Central memory CD8-positive, alpha-beta T cell (primary cell): ENCODE results near the gene MRPL10.
A peak's percentile ranks its signal among the peaks of the same experiment; 100 is the strongest.

Source experiments
- ATAC-seq: fragments of 150-1000 bp; cut with Tn5 transposase; replicated peaks from 2 replicates; pipeline ENCODE4 v1.10.0; 2022; ENCODE audit warnings: mild to moderate bottlenecking, moderate FRiP score, moderate number of reproducible peaks; ENCODE audit not compliant: poor library complexity, severe bottlenecking; ENCODE audit errors: extremely low read depth
- DNase-seq, 2 donors: peaks; one replicate each; pipeline ENCODE4 v3.0.0; 2021; ENCODE audit warnings: low spot score in 2 of 2
- H3K27ac Mint-ChIP-seq: one replicate; pipeline ENCODE4 v1.8.0; 2022; ENCODE audit warnings: low read depth, mild to moderate bottlenecking, moderate library complexity, mixed read lengths
- H3K27me3 Mint-ChIP-seq: one replicate; pipeline ENCODE4 v1.8.0; 2022; ENCODE audit warnings: mixed read lengths
- H3K36me3 Mint-ChIP-seq: one replicate; pipeline ENCODE4 v1.8.0; 2022; ENCODE audit warnings: mild to moderate bottlenecking, moderate library complexity, mixed read lengths; ENCODE audit not compliant: insufficient read depth
- H3K4me1 Mint-ChIP-seq: one replicate; pipeline ENCODE4 v1.8.0; 2022; ENCODE audit warnings: mixed read lengths
- H3K4me3 Mint-ChIP-seq: one replicate; pipeline ENCODE4 v1.8.0; 2022; ENCODE audit warnings: mild to moderate bottlenecking, moderate library complexity, mixed read lengths
- H3K9me3 Mint-ChIP-seq: one replicate; pipeline ENCODE4 v1.8.0; 2022; ENCODE audit warnings: mixed read lengths

MRPL10 gene

DNA sequence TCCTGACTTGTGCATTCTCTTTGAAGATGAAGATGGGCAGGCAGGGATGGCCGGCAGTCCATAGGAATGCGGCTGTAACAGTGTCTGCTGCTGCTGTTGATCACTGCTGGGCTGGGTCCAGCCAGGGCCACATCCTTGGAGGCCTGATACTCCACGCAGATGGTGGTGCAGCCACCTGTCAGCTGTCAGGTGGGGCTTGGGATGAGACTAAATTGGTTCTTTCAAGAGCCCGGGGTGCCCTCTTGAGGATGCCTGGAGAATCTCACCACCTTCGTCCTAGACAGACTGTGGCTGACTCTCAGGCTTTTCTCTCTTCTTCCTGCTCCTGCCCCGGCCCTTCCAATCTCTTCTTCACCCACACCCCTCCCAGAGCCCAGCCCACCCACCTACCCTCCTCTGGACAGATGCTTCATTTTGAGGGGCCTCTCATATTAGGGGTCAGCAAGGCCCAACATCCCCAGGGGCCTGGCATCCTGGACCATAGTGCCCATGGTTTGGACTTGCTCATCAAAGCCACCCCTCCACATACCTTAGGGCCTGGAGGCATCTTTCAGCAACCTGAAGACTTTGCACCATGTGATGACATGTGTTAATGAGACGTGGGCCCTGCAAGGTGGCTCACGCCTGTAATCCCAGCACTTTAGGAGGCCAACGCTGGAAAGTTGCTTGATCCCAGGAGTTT is 28.9 kb downstream of the MRPL10 start:
- no peak overlapping the region for H3K27ac Mint-ChIP-seq
- ATAC-seq (peak; percentile 86), DNase-seq (peak in 1 of 2 donors; percentile 40)
- H3K4me1 Mint-ChIP-seq: peaks cover 5% of the 10 kb centered on the region
- peaks cover 13% of the 10 kb centered on the region for H3K36me3 Mint-ChIP-seq
- no peak overlapping the region for H3K4me3 Mint-ChIP-seq
- no peaks in the 10 kb centered on the region for H3K27me3 Mint-ChIP-seq
- no peaks in the 10 kb centered on the region for H3K9me3 Mint-ChIP-seq

DNA sequence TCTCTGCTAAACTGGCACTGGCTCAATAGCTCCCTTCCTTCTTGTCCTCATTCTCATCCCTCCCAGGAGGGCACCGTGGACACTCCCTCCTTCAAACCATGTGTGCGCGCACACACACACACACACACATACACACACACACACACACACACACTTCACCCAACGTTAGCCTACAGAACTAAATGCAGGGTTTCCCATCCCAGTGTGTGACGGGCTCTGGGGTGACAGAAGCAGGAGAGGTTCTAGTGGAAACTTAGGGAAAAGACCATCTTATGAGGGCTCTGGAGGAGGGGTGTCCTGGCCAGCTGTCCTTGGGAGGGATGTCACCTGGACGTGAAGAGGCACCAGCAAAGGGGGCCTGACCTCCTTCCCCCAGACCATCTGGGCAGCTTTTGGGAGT is 29.4 kb downstream of the MRPL10 start:
- no peak overlapping the region for H3K4me3 Mint-ChIP-seq
- DNase-seq (no peak), ATAC-seq (peak; percentile 20)
- peaks cover 5% of the 10 kb centered on the region for H3K4me1 Mint-ChIP-seq
- no peaks in the 10 kb centered on the region for H3K27me3 Mint-ChIP-seq
- H3K9me3 Mint-ChIP-seq: no peaks in the 10 kb centered on the region
- peaks cover 10% of the 10 kb centered on the region for H3K36me3 Mint-ChIP-seq
- no peak overlapping the region for H3K27ac Mint-ChIP-seq

DNA sequence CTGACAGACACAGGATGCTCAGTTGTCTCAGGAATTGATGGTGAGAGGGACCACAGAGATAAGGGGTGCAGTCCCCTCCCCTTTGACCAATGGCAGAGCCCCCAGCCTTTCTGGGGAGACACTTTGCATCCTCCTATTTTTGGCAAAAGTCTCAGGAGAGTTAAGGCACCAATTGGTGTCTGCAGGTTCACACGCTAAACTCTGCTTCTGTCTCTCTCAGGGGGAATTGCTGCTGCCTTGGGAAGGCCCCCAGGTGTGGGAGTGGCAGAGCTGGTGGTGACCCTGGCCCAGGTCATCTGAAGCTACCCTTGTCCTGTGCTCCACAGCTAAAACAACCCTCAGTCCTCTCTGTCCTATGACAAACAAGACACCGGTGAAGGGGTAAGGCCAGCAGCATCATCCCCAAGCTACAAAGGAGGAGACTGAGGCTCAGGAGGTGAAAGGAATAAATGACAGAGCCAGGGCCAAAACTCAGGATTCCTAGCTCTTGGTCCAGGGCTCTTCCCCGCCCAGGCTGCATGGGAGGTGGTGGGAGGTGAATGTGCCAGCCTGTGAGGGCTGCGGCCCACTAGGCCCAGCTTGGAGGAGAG is 30.1 kb downstream of the MRPL10 start:
- H3K9me3 Mint-ChIP-seq: no peaks in the 10 kb centered on the region
- no peak for ATAC-seq
- H3K4me1 Mint-ChIP-seq: peaks cover 5% of the 10 kb centered on the region
- no peak for DNase-seq
- no peaks in the 10 kb centered on the region for H3K27me3 Mint-ChIP-seq
- H3K4me3 Mint-ChIP-seq: no peak overlapping the region
- peaks cover 4% of the 10 kb centered on the region for H3K36me3 Mint-ChIP-seq
- no peak overlapping the region for H3K27ac Mint-ChIP-seq

DNA sequence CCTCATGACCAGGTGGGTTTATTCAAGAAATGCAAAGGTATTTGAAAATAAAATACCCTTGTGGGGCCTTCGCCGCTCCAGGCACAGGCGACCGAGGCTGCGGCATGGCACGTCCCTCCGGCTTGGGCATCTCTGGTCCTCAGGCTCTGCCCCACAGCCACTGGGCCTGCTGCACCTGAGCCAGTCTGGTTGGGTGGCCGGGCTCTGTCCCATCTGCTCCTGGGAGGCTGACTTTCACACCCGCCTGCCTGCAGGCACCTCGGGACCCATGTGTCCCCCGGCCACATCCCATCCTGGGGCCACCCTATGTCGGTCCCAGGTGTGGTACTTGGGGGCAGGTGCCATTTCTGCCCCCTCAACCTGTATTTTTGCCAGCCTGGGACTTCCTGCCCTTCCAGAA is 30.7 kb downstream of the MRPL10 start:
- Mint-ChIP-seq H3K4me3 (no peak overlapping the region), H3K36me3 (no peaks in the 10 kb centered on the region), H3K4me1 (peaks cover 5% of the 10 kb centered on the region), H3K27ac (no peak overlapping the region), H3K9me3 (no peaks in the 10 kb centered on the region), H3K27me3 (peaks cover 6% of the 10 kb centered on the region)
- DNase-seq: no peak
- no peak for ATAC-seq

DNA sequence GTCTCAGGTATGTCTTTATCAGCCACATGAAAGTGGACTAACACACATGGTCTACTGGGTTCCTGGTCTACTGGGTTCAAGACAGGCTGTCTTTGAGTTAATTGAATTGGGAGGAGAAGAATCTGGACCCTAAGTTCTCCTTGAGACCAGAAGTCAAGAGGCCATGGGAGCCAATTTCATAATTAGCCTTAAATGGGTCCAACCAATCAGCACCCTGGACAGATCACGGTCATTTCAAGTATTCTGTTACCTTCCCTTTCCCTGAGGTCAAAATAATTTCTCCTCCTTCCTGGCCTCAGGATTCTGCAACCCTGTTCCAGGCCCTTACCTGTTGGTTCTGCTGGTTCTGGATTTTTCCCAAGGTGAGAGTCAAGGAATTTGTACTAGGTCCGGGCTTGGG is 33.5 kb downstream of the MRPL10 start:
- Mint-ChIP-seq H3K27ac (no peak overlapping the region), H3K27me3 (peaks cover 34% of the 10 kb centered on the region), H3K9me3 (no peaks in the 10 kb centered on the region), H3K4me3 (no peak overlapping the region), H3K36me3 (no peaks in the 10 kb centered on the region), H3K4me1 (peaks cover 5% of the 10 kb centered on the region)
- ATAC-seq (no peak), DNase-seq (no peak)

DNA sequence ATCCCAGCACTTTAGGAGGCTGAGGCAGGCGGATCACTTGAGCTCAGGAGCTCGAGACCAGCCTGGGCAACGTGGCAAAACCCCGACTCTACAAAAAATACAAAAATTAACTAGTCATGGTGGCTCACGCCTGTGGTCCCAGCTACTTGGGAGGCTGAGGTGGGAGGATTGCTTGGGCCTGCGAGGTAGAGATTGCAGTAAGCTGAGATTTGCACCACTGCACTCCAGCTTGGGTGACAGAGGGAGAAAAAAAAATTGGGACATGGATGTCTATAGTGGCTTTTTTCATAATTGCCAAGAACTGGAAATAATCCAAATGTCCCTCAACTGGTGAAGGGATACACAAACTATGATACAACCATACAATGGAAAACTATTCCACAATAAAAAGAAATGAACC is 38.4 kb downstream of the MRPL10 start:
- no peak overlapping the region for H3K4me3 Mint-ChIP-seq
- peaks cover 17% of the 10 kb centered on the region for H3K4me1 Mint-ChIP-seq
- H3K27ac Mint-ChIP-seq: no peak overlapping the region
- no peaks in the 10 kb centered on the region for H3K36me3 Mint-ChIP-seq
- no peaks in the 10 kb centered on the region for H3K9me3 Mint-ChIP-seq
- ATAC-seq (no peak), DNase-seq (no peak)
- H3K27me3 Mint-ChIP-seq: peaks cover 81% of the 10 kb centered on the region

DNA sequence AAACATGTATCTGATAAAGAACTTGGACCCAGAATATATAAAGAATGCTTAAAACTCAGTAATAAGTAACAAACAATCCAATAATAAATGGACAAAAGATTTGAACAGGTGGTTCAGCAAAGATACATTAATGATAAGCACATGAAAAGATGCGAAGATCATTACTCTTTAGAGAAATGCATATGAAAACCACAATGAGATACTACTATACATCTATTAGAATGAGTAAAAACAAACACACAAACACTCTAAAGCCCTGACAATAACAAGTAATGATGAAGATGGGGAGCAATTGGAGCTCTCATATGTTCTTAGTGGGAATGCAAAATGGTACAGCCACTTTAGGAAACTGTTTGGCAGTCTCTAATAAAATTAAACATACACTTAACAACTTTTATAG is 38.9 kb downstream of the MRPL10 start:
- H3K27me3 Mint-ChIP-seq: peaks cover 83% of the 10 kb centered on the region
- no peak for DNase-seq
- H3K4me3 Mint-ChIP-seq: no peak overlapping the region
- H3K4me1 Mint-ChIP-seq: peaks cover 17% of the 10 kb centered on the region
- H3K9me3 Mint-ChIP-seq: no peaks in the 10 kb centered on the region
- no peaks in the 10 kb centered on the region for H3K36me3 Mint-ChIP-seq
- ATAC-seq: no peak
- no peak overlapping the region for H3K27ac Mint-ChIP-seq

DNA sequence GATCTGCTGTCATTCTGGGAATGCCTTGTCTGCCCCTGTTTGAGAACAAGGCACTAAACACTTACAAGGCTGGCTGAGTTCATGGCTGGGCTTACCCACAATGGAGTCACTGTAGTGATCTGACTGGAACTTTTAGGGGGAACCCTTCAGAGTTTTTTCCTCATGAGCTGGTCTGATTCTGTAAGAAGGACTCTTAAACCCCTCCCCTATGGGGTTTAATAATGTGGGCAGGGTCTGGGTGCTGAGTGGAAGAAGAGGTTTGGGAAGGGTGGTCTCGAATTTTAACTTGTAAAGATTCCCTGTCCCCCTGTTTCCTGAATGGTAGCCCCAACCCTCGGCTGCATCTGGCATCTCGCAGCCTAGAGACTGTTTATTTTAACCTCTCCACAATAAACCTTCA is 40.3 kb downstream of the MRPL10 start:
- Mint-ChIP-seq H3K36me3 (no peaks in the 10 kb centered on the region), H3K4me3 (peak overlapping the region; percentile 66), H3K27me3 (peaks cover 80% of the 10 kb centered on the region), H3K9me3 (no peaks in the 10 kb centered on the region), H3K27ac (peak overlapping the region; percentile 33), H3K4me1 (peaks cover 17% of the 10 kb centered on the region)
- ATAC-seq (no peak), DNase-seq (no peak)

DNA sequence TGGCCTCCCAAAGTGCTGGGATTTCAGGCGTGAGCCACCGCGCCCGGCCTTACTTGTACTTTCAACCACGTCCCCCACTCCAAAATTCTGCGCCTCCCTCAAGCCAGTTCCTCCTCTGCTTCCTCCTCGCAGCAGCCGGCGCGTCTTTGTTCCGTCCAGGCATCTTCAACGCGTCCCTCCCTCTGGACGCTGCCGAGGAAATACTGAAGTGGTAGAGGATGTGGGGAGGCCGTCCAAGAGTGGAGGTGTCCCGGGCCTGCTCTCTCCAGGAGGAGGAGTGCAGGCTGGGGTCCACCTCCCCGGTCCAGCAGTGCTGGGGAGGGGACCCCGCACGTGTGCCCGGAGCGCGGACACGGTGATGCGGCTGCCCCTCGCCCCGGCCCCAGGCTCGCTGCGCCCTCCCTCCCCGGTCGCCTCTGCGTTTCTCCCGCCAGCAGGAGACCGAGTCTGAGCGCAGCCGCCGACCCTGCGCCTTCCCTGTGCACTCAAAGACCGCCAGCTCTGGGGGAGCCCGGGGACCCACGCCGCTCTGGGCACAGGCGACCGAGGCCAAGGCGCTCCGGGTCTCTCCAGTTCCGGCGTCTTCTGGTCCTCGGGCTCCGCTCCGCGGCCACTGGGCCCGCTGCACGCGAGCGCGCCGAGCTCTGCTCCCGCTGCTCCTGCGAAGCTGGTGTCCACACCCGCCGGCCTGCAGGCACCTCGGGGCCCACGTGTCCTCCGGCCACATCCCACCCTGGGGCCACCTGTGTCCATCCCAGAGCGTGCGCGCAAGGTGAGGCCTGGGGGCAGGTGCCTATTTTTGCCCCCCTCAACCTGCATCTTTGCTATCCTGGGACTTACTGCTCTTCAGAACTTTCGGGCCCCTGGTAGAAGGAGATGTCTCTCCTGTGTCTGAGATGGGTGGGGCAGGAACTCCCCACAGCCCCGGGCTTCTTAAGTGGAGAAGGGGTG is 41.5 kb downstream of the MRPL10 start:
- Mint-ChIP-seq H3K27me3 (peaks cover 69% of the 10 kb centered on the region), H3K27ac (no peak overlapping the region), H3K9me3 (no peaks in the 10 kb centered on the region), H3K4me1 (peaks cover 17% of the 10 kb centered on the region), H3K4me3 (peak overlapping the region; percentile 66), H3K36me3 (no peaks in the 10 kb centered on the region)
- DNase-seq (peak; percentile 33 to 35), ATAC-seq (peak; percentile 88)

DNA sequence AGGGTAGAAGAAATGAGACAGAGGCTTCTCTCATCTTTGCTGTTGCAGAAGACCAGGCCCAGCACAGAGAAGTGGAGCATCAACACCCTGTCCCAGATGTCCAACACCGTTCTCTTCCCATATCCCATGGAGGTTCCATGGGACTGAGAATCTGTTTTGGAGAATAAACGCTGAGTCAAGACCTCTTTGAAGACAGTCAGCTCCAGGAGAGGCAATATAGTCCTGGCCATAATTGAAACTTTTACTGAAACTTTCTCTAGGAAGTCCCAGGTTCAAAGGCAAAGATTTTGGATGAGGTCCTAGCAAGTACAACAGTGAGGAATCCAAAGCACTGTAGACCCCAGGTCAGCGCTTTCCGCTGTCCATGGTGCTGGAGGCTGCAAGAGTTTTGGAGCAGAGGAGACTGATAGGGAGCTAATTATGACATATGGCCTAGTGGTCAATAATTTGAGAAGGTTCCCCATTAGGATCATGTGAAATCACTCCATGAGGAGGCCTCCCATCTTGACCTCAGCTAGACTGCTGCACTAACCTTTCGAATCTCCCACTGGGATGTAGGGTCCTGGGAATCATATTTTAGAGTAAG is 45.7 kb downstream of the MRPL10 start:
- Mint-ChIP-seq H3K9me3 (no peaks in the 10 kb centered on the region), H3K27ac (no peak overlapping the region), H3K4me1 (peaks cover 14% of the 10 kb centered on the region), H3K36me3 (no peaks in the 10 kb centered on the region), H3K4me3 (no peak overlapping the region), H3K27me3 (peaks cover 66% of the 10 kb centered on the region)
- ATAC-seq (no peak), DNase-seq (no peak)

DNA sequence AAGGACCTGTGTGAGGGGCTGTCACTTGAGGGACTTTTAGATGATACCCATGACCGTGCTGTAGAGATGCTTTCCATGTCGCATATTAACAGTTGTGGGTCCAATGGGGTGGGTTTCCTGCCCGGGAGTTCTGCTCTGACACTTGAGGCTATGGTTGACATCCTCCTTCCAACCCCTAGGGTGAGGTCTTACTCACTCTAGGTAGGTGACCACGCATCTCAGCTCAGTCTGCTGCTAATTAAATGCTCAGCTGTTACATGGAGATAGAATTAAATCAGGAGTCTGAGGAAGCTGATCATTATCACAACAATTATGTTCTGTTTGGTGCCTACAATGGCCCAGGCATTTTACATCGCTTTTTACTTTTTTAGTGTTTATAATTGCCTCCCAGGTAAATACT is 49.9 kb downstream of the MRPL10 start:
- Mint-ChIP-seq H3K4me3 (no peak overlapping the region), H3K4me1 (peaks cover 8% of the 10 kb centered on the region), H3K27me3 (peaks cover 67% of the 10 kb centered on the region), H3K9me3 (no peaks in the 10 kb centered on the region), H3K27ac (no peak overlapping the region), H3K36me3 (no peaks in the 10 kb centered on the region)
- DNase-seq (no peak), ATAC-seq (no peak)

DNA sequence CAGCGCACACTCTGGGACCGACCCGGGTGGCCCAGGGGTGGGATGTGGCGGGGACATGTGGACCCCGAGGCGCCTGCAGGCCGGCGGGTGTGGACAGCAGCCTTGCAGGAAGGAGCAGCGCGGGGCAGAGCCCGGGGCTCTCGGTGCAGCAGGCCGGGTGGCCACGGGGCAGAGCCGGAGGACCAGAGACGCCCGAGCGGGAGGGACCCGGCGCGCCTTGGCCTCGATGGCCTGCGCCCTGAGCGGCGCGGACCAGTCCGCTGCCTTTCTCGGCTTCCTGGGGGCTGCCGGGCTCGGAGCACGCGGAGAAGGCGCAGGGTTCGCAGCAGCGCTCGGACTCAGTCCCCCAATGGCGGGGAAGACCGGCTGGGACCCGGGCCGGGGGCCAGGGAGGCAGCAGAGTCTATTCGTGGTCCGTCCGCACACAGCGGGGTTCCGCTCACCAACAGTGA is 53.1 kb downstream of the MRPL10 start:
- no peaks in the 10 kb centered on the region for H3K9me3 Mint-ChIP-seq
- no peak overlapping the region for H3K4me3 Mint-ChIP-seq
- H3K4me1 Mint-ChIP-seq: peaks cover 8% of the 10 kb centered on the region
- DNase-seq (no peak), ATAC-seq (no peak)
- H3K36me3 Mint-ChIP-seq: no peaks in the 10 kb centered on the region
- H3K27me3 Mint-ChIP-seq: peaks cover 84% of the 10 kb centered on the region
- H3K27ac Mint-ChIP-seq: no peak overlapping the region
